ENCODE data around the gene LONRF2.

The LONRF2 gene

DNA sequence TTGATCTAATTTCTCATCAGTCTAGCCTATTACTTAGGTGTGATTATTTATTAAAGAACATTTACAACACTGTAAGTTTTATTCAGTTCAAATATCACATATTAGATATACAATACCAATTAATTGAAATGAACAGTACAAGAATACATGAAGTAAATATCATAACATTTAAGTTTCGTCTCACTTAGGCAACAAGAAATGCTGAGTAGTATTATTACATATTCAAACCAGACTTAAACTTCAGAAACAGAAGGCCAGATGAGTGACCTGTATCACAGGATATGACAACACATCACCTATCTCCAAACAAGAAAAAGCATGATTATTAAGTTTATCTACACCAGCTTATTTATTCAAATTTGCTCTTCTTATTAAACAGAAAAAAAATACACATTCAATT lies 48.9 kb downstream of the LONRF2 start:
- H3K9me3 ChIP-seq (ENCODE audit: control insufficient read depth, insufficient read depth, low read depth, low read length) = peaks cover 7% of the 10 kb centered on the region

DNA sequence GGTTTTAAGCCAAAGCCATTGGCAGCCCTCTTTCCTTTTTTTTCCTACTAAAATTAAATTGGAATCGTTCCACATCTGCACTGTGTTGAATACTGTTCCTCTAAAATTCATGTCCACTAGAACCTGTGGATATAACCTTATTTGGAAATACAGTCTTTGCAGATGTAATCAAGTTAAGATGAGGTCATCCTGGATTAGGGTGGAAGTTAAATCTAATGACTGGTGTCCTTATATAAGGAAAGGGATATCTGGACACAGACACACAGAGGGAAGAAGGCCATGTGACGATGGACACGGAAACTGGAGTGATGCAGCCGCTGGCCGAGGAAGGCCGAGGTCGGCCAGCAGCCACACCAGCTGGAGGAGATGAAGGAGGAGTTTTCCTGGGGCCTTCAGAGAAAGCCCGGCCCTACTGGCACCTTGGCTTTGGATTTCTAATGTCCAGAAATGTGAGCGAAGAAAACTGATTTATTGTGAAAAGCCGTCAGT lies 49.4 kb downstream of the LONRF2 start:
- Histone ChIP-seq H3K9me3 (ENCODE audit: control insufficient read depth, insufficient read depth, low read depth, low read length) (peaks cover 7% of the 10 kb centered on the region), H3K36me3 (ENCODE audit: control insufficient read depth, insufficient read depth, low read length) (no peaks in the 10 kb centered on the region), H3K27me3 (ENCODE audit: control insufficient read depth, insufficient read depth, low read length) (no peaks in the 10 kb centered on the region), H3K9ac (ENCODE audit: low read length) (no peak overlapping the region), H3K4me3 (ENCODE audit: low read depth, low read length) (no peak overlapping the region), H3K4me1 (ENCODE audit: control insufficient read depth, insufficient read depth, low read length) (no peaks in the 10 kb centered on the region), H3K27ac (ENCODE audit: low read depth, low read length) (no peak overlapping the region)

More for the DNA sequence above, 48.9 kb downstream of the LONRF2 start:
- no peaks in the 10 kb centered on the region for H3K27me3 ChIP-seq (ENCODE audit: control insufficient read depth, insufficient read depth, low read length)
- H3K9ac ChIP-seq (ENCODE audit: low read length) = no peak overlapping the region
- H3K36me3 ChIP-seq (ENCODE audit: control insufficient read depth, insufficient read depth, low read length) = no peaks in the 10 kb centered on the region
- H3K4me3 ChIP-seq (ENCODE audit: low read depth, low read length) = no peak overlapping the region
- no peak overlapping the region for H3K27ac ChIP-seq (ENCODE audit: low read depth, low read length)
- no peaks in the 10 kb centered on the region for H3K4me1 ChIP-seq (ENCODE audit: control insufficient read depth, insufficient read depth, low read length)

DNA sequence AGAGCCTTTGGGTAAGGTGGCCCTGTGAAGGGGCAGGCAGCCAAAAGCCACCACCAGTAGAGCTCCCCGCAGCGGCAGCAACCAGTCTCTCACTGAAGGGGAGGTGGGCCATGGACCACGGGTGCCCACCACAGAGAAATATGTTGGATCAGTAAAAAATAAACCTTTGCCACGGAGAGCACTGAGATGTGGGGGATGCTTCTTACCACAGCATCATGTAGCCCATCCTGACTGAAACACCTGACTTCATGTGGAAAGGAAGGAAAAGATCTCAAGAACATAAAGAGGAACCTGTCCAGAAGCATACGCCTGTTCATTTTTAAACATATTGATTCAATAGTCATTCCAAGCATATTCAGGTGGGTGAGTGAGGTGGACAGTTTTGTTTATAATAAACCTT lies 51.1 kb downstream of the LONRF2 start:
- Histone ChIP-seq H3K9me3 (ENCODE audit: control insufficient read depth, insufficient read depth, low read depth, low read length) (peaks cover 7% of the 10 kb centered on the region), H3K27ac (ENCODE audit: low read depth, low read length) (no peak overlapping the region), H3K4me1 (ENCODE audit: control insufficient read depth, insufficient read depth, low read length) (no peaks in the 10 kb centered on the region), H3K27me3 (ENCODE audit: control insufficient read depth, insufficient read depth, low read length) (no peaks in the 10 kb centered on the region), H3K36me3 (ENCODE audit: control insufficient read depth, insufficient read depth, low read length) (no peaks in the 10 kb centered on the region), H3K9ac (ENCODE audit: low read length) (no peak overlapping the region), H3K4me3 (ENCODE audit: low read depth, low read length) (no peak overlapping the region)

DNA sequence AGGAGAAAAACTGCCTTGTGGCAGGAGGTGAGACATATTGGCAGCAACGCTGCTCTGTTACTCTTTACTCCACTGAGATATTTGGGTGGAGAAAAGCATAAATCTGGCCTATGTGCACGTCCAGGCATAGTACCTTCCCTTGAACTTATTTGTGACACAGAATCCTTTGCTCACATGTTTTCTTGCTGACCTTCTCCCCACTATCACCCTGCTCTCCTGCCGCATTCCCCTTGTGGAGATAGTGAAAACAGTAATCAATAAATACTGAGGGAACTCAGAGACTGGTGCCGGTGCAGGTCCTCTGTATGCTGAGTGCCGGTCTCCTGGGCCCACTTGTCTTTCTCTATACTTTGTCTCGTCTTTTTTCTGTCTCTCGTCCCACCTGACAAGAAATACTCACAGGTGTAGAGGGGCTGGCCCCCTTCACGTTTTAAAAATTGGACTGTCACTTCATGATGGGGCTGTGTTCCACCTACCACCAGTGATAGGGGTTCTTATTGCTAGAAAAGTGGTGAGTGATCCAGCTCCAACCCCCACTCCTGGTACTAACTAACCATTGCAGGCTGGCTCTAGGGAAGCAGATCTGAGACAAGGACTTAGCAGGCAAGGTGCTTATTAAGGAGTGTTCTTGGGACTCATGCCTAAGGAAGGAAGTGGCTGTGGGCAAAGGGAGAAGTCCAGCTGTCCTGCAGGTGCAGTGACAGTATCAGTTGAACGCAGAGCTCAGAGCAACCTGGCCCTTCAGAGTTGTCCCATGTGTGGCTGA lies 51.7 kb downstream of the LONRF2 start:
- H3K4me3 ChIP-seq (ENCODE audit: low read depth, low read length) = no peak overlapping the region
- H3K9me3 ChIP-seq (ENCODE audit: control insufficient read depth, insufficient read depth, low read depth, low read length) = peaks cover 7% of the 10 kb centered on the region
- no peak overlapping the region for H3K9ac ChIP-seq (ENCODE audit: low read length)
- H3K4me1 ChIP-seq (ENCODE audit: control insufficient read depth, insufficient read depth, low read length) = no peaks in the 10 kb centered on the region
- H3K36me3 ChIP-seq (ENCODE audit: control insufficient read depth, insufficient read depth, low read length) = no peaks in the 10 kb centered on the region
- no peaks in the 10 kb centered on the region for H3K27me3 ChIP-seq (ENCODE audit: control insufficient read depth, insufficient read depth, low read length)
- no peak overlapping the region for H3K27ac ChIP-seq (ENCODE audit: low read depth, low read length)

DNA sequence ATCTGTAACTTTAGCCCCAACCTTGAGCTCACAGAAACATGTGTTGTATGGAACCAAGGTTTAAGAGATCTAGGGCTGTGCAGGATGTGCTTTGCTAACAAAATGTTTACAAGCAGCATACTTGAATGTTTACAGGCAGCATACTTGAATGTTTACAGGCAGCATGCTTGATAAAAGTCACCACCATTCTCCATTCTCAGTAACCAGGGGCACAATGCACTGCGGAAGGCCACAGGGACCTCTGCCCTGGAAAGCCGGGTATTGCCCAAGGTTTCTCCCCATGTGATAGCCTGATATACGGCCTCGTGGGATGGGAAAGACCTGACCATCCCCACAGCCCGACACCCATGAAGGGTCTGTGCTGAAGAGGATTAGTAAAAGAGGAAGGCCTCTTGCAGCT lies 52.4 kb downstream of the LONRF2 start:
- H3K9me3 ChIP-seq (ENCODE audit: control insufficient read depth, insufficient read depth, low read depth, low read length) = peaks cover 7% of the 10 kb centered on the region
- no peak overlapping the region for H3K9ac ChIP-seq (ENCODE audit: low read length)
- no peaks in the 10 kb centered on the region for H3K4me1 ChIP-seq (ENCODE audit: control insufficient read depth, insufficient read depth, low read length)
- no peak overlapping the region for H3K27ac ChIP-seq (ENCODE audit: low read depth, low read length)
- H3K27me3 ChIP-seq (ENCODE audit: control insufficient read depth, insufficient read depth, low read length) = no peaks in the 10 kb centered on the region
- no peaks in the 10 kb centered on the region for H3K36me3 ChIP-seq (ENCODE audit: control insufficient read depth, insufficient read depth, low read length)
- no peak overlapping the region for H3K4me3 ChIP-seq (ENCODE audit: low read depth, low read length)

DNA sequence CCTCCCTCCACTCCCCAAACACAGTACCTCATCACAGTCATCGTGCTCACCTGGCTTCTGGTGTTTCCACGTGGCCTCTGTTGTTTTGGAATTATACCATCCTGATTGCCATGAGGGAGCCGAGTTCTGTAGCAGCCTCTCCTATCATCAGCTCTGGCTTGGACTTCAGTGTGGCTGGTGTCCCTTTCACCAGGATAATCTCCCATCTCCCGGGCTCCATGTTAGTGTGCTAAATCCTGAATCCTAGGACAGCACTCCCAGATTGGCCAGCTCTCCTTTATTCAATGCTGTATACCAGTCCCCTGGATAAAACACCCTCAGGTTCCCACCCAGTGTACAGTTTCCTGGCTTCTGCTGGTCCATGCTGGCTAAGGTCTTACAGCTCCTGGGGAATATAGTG lies 53.3 kb downstream of the LONRF2 start:
- H3K36me3 ChIP-seq (ENCODE audit: control insufficient read depth, insufficient read depth, low read length) = no peaks in the 10 kb centered on the region
- no peak overlapping the region for H3K4me3 ChIP-seq (ENCODE audit: low read depth, low read length)
- H3K27me3 ChIP-seq (ENCODE audit: control insufficient read depth, insufficient read depth, low read length) = no peaks in the 10 kb centered on the region
- no peaks in the 10 kb centered on the region for H3K4me1 ChIP-seq (ENCODE audit: control insufficient read depth, insufficient read depth, low read length)
- no peak overlapping the region for H3K9ac ChIP-seq (ENCODE audit: low read length)
- no peak overlapping the region for H3K27ac ChIP-seq (ENCODE audit: low read depth, low read length)
- H3K9me3 ChIP-seq (ENCODE audit: control insufficient read depth, insufficient read depth, low read depth, low read length) = peaks cover 7% of the 10 kb centered on the region

DNA sequence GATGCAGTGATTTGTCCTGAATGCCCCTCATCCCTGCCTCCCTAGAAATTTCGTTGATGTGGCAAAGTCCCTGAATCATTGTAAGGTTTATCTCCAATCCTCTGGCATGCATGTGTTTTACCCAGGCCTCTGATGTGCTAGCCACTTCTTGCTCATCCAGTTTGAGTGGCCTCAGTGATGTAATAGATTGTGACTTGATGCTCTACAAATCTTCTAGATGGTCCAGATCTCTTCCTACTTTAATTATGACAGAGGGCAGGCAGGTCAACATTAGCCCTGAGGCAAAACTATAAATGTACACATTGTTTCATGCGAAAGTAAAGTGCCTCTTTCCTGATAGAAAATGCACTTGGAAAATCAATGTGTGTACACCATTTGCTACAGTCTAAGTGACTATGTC lies 54.5 kb downstream of the LONRF2 start:
- Histone ChIP-seq H3K27me3 (ENCODE audit: control insufficient read depth, insufficient read depth, low read length) (no peaks in the 10 kb centered on the region), H3K4me3 (ENCODE audit: low read depth, low read length) (no peak overlapping the region), H3K27ac (ENCODE audit: low read depth, low read length) (no peak overlapping the region), H3K36me3 (ENCODE audit: control insufficient read depth, insufficient read depth, low read length) (no peaks in the 10 kb centered on the region), H3K4me1 (ENCODE audit: control insufficient read depth, insufficient read depth, low read length) (0 out of 2 replicates have a peak, but pooled peaks cover 2% of the 10 kb centered on the region), H3K9ac (ENCODE audit: low read length) (no peak overlapping the region), H3K9me3 (ENCODE audit: control insufficient read depth, insufficient read depth, low read depth, low read length) (peaks cover 7% of the 10 kb centered on the region)

DNA sequence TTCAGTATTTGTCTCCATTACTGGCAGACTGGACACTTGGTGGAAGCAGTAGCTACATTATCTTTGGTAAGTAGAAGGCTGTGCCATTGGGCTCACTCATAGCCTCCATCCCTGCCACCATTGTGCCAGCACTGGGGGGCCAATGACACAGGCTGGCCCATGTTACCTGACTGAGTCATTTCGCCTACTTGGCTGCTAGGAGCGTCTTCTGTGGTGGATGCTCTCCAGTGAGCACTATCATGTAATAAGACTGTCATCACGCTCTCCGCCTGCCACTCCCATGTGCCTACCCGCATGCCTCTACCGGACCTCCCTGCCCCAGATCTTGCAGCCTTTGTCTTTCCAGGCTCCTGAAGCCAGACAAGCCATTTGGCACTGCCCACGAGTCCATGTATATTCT lies 56.2 kb downstream of the LONRF2 start:
- no peak overlapping the region for H3K9ac ChIP-seq (ENCODE audit: low read length)
- peaks cover 7% of the 10 kb centered on the region for H3K9me3 ChIP-seq (ENCODE audit: control insufficient read depth, insufficient read depth, low read depth, low read length)
- H3K27me3 ChIP-seq (ENCODE audit: control insufficient read depth, insufficient read depth, low read length) = no peaks in the 10 kb centered on the region

DNA sequence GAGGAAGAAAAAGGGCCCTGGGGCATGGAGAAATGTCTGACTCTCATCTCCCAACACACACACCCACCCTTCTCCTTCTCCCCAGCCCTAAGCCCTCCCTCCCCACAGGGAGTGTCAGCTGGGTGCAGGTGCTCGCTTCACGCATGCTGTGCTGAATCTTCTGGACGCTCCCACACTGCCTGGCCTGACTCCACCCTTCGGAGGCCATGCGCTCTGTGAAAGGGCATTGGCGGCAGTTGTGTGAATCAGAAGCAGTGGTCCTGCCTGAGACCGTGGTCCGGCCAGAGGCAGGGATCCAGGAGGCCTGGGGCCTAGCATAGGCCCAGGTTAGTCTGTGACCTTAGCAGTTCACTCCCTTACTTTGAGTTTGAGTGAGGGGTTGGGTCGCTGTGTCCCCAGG lies 57.1 kb downstream of the LONRF2 start:
- Histone ChIP-seq H3K4me1 (ENCODE audit: control insufficient read depth, insufficient read depth, low read length) (0 out of 2 replicates have a peak, but pooled peaks cover 2% of the 10 kb centered on the region), H3K27me3 (ENCODE audit: control insufficient read depth, insufficient read depth, low read length) (no peaks in the 10 kb centered on the region), H3K4me3 (ENCODE audit: low read depth, low read length) (no peak overlapping the region), H3K36me3 (ENCODE audit: control insufficient read depth, insufficient read depth, low read length) (no peaks in the 10 kb centered on the region), H3K9ac (ENCODE audit: low read length) (no peak overlapping the region), H3K9me3 (ENCODE audit: control insufficient read depth, insufficient read depth, low read depth, low read length) (peaks cover 2% of the 10 kb centered on the region), H3K27ac (ENCODE audit: low read depth, low read length) (no peak overlapping the region)

More for the DNA sequence above, 56.2 kb downstream of the LONRF2 start:
- Histone ChIP-seq H3K4me3 (ENCODE audit: low read depth, low read length) (no peak overlapping the region), H3K4me1 (ENCODE audit: control insufficient read depth, insufficient read depth, low read length) (0 out of 2 replicates have a peak, but pooled peaks cover 2% of the 10 kb centered on the region), H3K27ac (ENCODE audit: low read depth, low read length) (no peak overlapping the region), H3K36me3 (ENCODE audit: control insufficient read depth, insufficient read depth, low read length) (no peaks in the 10 kb centered on the region)

DNA sequence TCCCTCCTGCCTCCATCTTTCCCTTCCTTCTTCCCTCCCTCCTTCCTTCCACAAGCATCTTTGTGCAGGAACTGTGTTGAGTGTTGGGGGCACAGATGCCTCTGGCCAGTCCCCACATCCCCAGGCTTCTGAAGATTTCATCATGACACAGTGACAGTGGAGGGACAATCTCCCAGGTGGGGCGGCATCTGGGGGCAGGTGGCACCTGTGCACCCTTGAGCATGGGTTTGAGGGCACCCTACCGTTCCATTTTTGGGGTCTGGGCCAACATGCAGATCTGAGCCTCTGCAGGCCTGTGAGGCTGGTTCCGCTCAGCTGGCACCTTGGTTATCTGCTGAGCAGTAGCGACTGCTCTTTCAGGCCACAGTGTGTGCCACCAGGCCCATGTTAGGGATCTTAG lies 57.6 kb downstream of the LONRF2 start:
- H3K36me3 ChIP-seq (ENCODE audit: control insufficient read depth, insufficient read depth, low read length) = no peaks in the 10 kb centered on the region
- 0 out of 2 replicates have a peak, but pooled peaks cover 2% of the 10 kb centered on the region for H3K4me1 ChIP-seq (ENCODE audit: control insufficient read depth, insufficient read depth, low read length)
- no peaks in the 10 kb centered on the region for H3K27me3 ChIP-seq (ENCODE audit: control insufficient read depth, insufficient read depth, low read length)
- H3K9ac ChIP-seq (ENCODE audit: low read length) = no peak overlapping the region
- no peak overlapping the region for H3K4me3 ChIP-seq (ENCODE audit: low read depth, low read length)
- H3K27ac ChIP-seq (ENCODE audit: low read depth, low read length) = no peak overlapping the region
- H3K9me3 ChIP-seq (ENCODE audit: control insufficient read depth, insufficient read depth, low read depth, low read length) = peaks cover 2% of the 10 kb centered on the region

DNA sequence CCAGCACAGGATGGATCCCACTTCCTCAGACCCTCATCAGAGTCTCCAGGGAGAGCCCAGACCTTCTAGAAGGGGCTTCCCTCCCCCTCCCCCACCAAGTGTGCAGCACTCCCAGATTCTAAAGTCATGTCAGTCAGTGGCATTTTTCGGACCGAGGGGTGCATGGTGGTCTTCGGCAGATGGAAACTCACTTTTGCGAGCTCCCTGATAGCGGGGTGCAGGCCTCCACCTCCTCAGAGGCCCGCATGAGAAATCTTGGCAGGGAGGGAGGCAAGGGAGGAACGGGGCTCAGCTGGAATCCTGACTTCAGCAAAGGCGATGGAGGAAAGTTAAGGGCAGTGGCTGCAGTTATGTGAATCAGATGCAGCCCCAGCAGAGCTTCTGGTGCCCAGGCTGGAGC lies 58.2 kb downstream of the LONRF2 start:
- Histone ChIP-seq H3K27ac (ENCODE audit: low read depth, low read length) (no peak overlapping the region), H3K4me3 (ENCODE audit: low read depth, low read length) (no peak overlapping the region), H3K4me1 (ENCODE audit: control insufficient read depth, insufficient read depth, low read length) (0 out of 2 replicates have a peak, but pooled peaks cover 2% of the 10 kb centered on the region), H3K36me3 (ENCODE audit: control insufficient read depth, insufficient read depth, low read length) (no peaks in the 10 kb centered on the region), H3K9ac (ENCODE audit: low read length) (no peak overlapping the region), H3K27me3 (ENCODE audit: control insufficient read depth, insufficient read depth, low read length) (no peaks in the 10 kb centered on the region), H3K9me3 (ENCODE audit: control insufficient read depth, insufficient read depth, low read depth, low read length) (peaks cover 2% of the 10 kb centered on the region)
